Measurements from ENCODE around the gene RAB3IP.

Gene RAB3IP

DNA sequence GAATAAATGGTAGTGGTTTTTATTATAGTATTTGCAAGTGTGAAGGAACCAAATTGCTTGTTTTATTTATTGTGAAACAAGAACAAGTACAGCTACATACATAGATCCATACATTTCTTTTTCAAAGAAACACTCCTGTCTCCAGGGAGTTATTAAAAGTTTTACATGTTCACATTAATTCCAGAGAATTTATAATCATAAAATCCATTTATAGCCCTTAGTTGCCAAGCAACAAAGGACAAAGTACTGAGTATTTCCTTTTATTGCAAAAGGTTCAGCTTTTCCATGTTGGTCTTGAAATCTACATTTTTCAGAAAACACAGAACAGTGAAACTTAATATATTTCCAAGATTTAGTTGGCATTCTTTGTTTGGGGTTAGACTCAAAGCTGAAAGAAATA is 95.9 kb downstream of the RAB3IP start:
- H3K9me3 ChIP-seq (ENCODE audit: insufficient read depth, low read depth, low read length), result no peaks in the 10 kb centered on the region
- no peaks in the 10 kb centered on the region for H3K9me2 ChIP-seq (replicated peaks; ENCODE audit: low read depth, low read length)
- H3K27me3 ChIP-seq (ENCODE audit: insufficient read depth, low read length, poor library complexity, severe bottlenecking), result no peaks in the 10 kb centered on the region
- TF ChIP-seq EZH2phosphoT487 (IDR thresholded peaks at IDR 0.05; ENCODE audit: borderline replicate concordance), result no peak
- TF ChIP-seq, protein P1, sequence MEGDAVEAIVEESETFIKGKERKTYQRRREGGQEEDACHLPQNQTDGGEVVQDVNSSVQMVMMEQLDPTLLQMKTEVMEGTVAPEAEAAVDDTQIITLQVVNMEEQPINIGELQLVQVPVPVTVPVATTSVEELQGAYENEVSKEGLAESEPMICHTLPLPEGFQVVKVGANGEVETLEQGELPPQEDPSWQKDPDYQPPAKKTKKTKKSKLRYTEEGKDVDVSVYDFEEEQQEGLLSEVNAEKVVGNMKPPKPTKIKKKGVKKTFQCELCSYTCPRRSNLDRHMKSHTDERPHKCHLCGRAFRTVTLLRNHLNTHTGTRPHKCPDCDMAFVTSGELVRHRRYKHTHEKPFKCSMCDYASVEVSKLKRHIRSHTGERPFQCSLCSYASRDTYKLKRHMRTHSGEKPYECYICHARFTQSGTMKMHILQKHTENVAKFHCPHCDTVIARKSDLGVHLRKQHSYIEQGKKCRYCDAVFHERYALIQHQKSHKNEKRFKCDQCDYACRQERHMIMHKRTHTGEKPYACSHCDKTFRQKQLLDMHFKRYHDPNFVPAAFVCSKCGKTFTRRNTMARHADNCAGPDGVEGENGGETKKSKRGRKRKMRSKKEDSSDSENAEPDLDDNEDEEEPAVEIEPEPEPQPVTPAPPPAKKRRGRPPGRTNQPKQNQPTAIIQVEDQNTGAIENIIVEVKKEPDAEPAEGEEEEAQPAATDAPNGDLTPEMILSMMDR (conservative IDR thresholded peaks at IDR 0.05; ENCODE audit: low read length), result no peak
- no peaks in the 10 kb centered on the region for H3K4me1 ChIP-seq (ENCODE audit: insufficient read depth, low read length, poor library complexity, severe bottlenecking)
- no peak overlapping the region for H2AFZ ChIP-seq (ENCODE audit: low read length)
- H3K4me2 ChIP-seq (ENCODE audit: low read depth, low read length, poor library complexity, severe bottlenecking), result no peak overlapping the region
- no peak overlapping the region for H3K4me3 ChIP-seq (ENCODE audit: low read length, poor library complexity, severe bottlenecking)
- H3K9ac ChIP-seq (ENCODE audit: low read depth, low read length, poor library complexity, severe bottlenecking), result no peak overlapping the region
- H4K20me1 ChIP-seq (ENCODE audit: insufficient read depth, low read length, poor library complexity, severe bottlenecking), result no peaks in the 10 kb centered on the region
- no peaks in the 10 kb centered on the region for H3F3A ChIP-seq (ENCODE audit: low read depth)
- H3K79me2 ChIP-seq (ENCODE audit: insufficient read depth, low read length), result no peaks in the 10 kb centered on the region
- H3K36me3 ChIP-seq (ENCODE audit: insufficient read depth, low read length), result no peaks in the 10 kb centered on the region

DNA sequence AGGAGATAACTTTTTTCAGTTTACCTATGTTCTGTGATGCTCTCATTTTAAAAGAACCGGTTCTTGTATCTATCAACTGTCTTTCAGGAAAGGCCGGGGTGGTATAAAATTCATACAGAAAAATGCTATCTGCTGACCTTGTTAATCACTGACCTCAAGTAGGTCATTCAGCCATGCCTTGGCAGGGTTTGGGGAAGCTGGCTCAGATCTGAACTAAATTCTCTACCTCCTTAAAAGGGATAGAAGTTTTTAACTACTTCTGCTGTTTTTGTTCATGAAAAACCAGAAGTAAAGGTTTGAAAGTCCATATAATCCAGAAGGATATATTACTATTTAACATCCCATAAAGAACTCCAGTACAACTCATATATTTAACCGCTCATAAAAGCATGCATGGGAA is 96.4 kb downstream of the RAB3IP start:
- no peaks in the 10 kb centered on the region for H3K27me3 ChIP-seq (ENCODE audit: insufficient read depth, low read length, poor library complexity, severe bottlenecking)
- H2AFZ ChIP-seq (ENCODE audit: low read length), result no peak overlapping the region
- no peaks in the 10 kb centered on the region for H3K9me3 ChIP-seq (ENCODE audit: insufficient read depth, low read depth, low read length)
- no peak overlapping the region for H3K4me3 ChIP-seq (ENCODE audit: low read length, poor library complexity, severe bottlenecking)
- H3F3A ChIP-seq (ENCODE audit: low read depth), result no peaks in the 10 kb centered on the region
- no peaks in the 10 kb centered on the region for H4K20me1 ChIP-seq (ENCODE audit: insufficient read depth, low read length, poor library complexity, severe bottlenecking)
- H3K79me2 ChIP-seq (ENCODE audit: insufficient read depth, low read length), result no peaks in the 10 kb centered on the region
- H3K4me1 ChIP-seq (ENCODE audit: insufficient read depth, low read length, poor library complexity, severe bottlenecking), result no peaks in the 10 kb centered on the region
- no peaks in the 10 kb centered on the region for H3K36me3 ChIP-seq (ENCODE audit: insufficient read depth, low read length)
- no peak overlapping the region for H3K9ac ChIP-seq (ENCODE audit: low read depth, low read length, poor library complexity, severe bottlenecking)
- no peak for TF ChIP-seq EZH2phosphoT487 (IDR thresholded peaks at IDR 0.05; ENCODE audit: borderline replicate concordance)
- TF ChIP-seq, protein P1 (conservative IDR thresholded peaks at IDR 0.05; ENCODE audit: low read length), result no peak
- no peaks in the 10 kb centered on the region for H3K9me2 ChIP-seq (replicated peaks; ENCODE audit: low read depth, low read length)
- H3K4me2 ChIP-seq (ENCODE audit: low read depth, low read length, poor library complexity, severe bottlenecking), result no peak overlapping the region

DNA sequence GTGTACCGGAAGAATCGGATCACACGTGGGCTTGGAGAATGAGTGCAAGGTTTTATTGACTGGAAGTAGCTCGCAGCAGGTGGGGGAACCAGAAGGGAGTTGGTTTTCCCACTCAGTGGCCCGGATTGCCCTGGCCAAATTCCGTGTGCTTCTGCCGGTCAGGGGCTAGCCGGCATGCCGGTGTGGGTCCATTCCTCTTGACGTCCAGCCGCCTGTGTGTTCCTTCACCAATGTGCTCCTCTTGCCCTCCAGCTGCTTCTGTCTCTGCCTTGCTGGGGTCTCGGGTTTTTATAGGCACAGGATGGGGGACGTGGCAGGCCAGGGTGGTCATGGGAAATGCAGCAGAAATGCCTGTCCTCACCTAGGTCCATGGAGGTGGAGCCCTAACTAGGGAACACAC is 97.4 kb downstream of the RAB3IP start:
- no peak overlapping the region for H2AFZ ChIP-seq (ENCODE audit: low read length)
- H3K4me1 ChIP-seq (ENCODE audit: insufficient read depth, low read length, poor library complexity, severe bottlenecking), result no peaks in the 10 kb centered on the region
- no peak for TF ChIP-seq EZH2phosphoT487 (IDR thresholded peaks at IDR 0.05; ENCODE audit: borderline replicate concordance)
- TF ChIP-seq, protein P1 (conservative IDR thresholded peaks at IDR 0.05; ENCODE audit: low read length), result no peak
- H3K27me3 ChIP-seq (ENCODE audit: insufficient read depth, low read length, poor library complexity, severe bottlenecking), result no peaks in the 10 kb centered on the region
- H3K9me2 ChIP-seq (replicated peaks; ENCODE audit: low read depth, low read length), result no peaks in the 10 kb centered on the region
- H3F3A ChIP-seq (ENCODE audit: low read depth), result no peaks in the 10 kb centered on the region
- H3K9me3 ChIP-seq (ENCODE audit: insufficient read depth, low read depth, low read length), result no peaks in the 10 kb centered on the region
- H4K20me1 ChIP-seq (ENCODE audit: insufficient read depth, low read length, poor library complexity, severe bottlenecking), result no peaks in the 10 kb centered on the region
- H3K9ac ChIP-seq (ENCODE audit: low read depth, low read length, poor library complexity, severe bottlenecking), result no peak overlapping the region
- H3K79me2 ChIP-seq (ENCODE audit: insufficient read depth, low read length), result no peaks in the 10 kb centered on the region
- no peak overlapping the region for H3K4me3 ChIP-seq (ENCODE audit: low read length, poor library complexity, severe bottlenecking)
- no peaks in the 10 kb centered on the region for H3K36me3 ChIP-seq (ENCODE audit: insufficient read depth, low read length)
- no peak overlapping the region for H3K4me2 ChIP-seq (ENCODE audit: low read depth, low read length, poor library complexity, severe bottlenecking)
